HEK293T (cell line): ENCODE measurements around the gene GSTO1.

Experiments
- ARNT ChIP-seq: fragments of 450-650 bp; IDR thresholded peaks from 2 replicates; pipeline ENCODE4 v1.6.1; 2017; ENCODE audit warnings: mild to moderate bottlenecking
- FOXA1 ChIP-seq: fragments of 450-650 bp; IDR thresholded peaks from 2 replicates; pipeline ENCODE4 v1.6.1; 2016; ENCODE audit warnings: mild to moderate bottlenecking
- FOXM1 ChIP-seq: fragments of 450-650 bp; IDR thresholded peaks from 2 replicates; pipeline ENCODE4 v1.6.1; 2017; ENCODE audit warnings: mild to moderate bottlenecking, borderline replicate concordance
- L3MBTL2 ChIP-seq: fragments of 450-650 bp; conservative IDR thresholded peaks from 2 replicates; pipeline ENCODE4 v1.6.1; 2016; ENCODE audit warnings: mild to moderate bottlenecking
- LEF1 ChIP-seq: fragments of 450-650 bp; IDR thresholded peaks from 2 replicates; pipeline ENCODE4 v1.6.1; 2017; ENCODE audit warnings: mild to moderate bottlenecking, borderline replicate concordance
- NFRKB ChIP-seq: fragments of 450-650 bp; IDR thresholded peaks from 2 replicates; pipeline ENCODE4 v1.6.1; 2016; ENCODE audit warnings: mild to moderate bottlenecking, moderate library complexity
- PKNOX1 ChIP-seq: fragments of 450-650 bp; IDR thresholded peaks from 2 replicates; pipeline ENCODE4 v1.6.1; 2016
- SP1 ChIP-seq: fragments of 450-650 bp; IDR thresholded peaks from 2 replicates; pipeline ENCODE4 v1.6.1; 2017
- SUZ12 ChIP-seq: fragments of 450-650 bp; IDR thresholded peaks from 2 replicates; pipeline ENCODE4 v1.6.1; 2016; ENCODE audit warnings: mild to moderate bottlenecking
- TARDBP ChIP-seq: fragments of 450-650 bp; IDR thresholded peaks from 2 replicates; pipeline ENCODE4 v1.6.1; 2016
- ZNF384 ChIP-seq: fragments of 450-650 bp; IDR thresholded peaks from 2 replicates; pipeline ENCODE4 v1.6.1; 2016

- no peak for TF ChIP-seq SP1
- no peak for TF ChIP-seq L3MBTL2
- TF ChIP-seq ZNF384: no peak
- no peak for TF ChIP-seq FOXM1
- TF ChIP-seq ARNT: no peak
- no peak for TF ChIP-seq NFRKB
- TF ChIP-seq PKNOX1: no peak
- no peak for TF ChIP-seq SUZ12
- TF ChIP-seq LEF1: no peak
- TF ChIP-seq TARDBP: no peak
- TF ChIP-seq FOXA1: no peak
Measured at GRCh38 chr10:104251443-104251842, 3.2 kb upstream of the GSTO1 start.
